ENCODE measurements around the gene AP4E1.
"Not testable (repeated sequence)": the region's sequence is repeated elsewhere in the genome, so short reads cannot be mapped to it uniquely, and the experiment has no call there.

The AP4E1 gene

DNA sequence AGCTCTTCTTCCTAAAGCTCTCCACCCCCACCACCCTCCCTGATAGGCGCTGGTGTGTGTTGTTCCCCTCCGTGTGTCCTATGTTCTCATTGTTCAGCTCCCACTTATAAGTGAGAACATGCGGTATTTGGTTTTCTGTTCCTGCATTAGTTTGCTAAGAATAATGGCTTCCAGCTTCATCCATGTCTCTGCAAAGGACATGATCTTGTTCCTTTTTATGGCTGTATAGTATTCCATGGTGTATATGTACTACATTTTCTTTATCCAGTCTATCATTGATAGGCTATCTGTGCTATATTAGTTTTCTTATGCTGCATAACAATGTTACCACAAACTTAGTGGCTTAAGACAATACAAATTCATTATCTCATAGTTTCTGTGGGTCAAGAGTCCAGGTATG, 42.3 kb downstream of the AP4E1 start:
- not testable (repeated sequence) for DNase-seq

DNA sequence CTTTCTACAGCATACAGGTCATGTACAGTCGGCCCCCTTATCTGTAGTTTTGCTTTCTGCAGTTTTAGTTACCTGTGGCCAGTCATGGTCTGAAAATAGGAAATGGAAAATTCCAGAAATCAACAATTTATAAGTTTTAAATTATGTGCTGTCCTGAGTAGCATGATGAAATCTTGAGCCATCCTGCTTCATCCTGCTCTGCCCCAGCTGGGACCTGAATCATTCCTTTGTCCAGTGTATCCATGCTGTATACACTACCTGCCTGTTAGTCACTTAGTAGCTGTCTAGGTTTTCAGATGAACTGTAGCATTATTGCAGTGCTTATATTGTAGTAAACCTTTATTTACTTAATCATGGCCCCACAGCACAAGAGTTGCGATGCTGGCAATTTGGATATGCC, 44.8 kb downstream of the AP4E1 start:
- DNase-seq, result no peak

DNA sequence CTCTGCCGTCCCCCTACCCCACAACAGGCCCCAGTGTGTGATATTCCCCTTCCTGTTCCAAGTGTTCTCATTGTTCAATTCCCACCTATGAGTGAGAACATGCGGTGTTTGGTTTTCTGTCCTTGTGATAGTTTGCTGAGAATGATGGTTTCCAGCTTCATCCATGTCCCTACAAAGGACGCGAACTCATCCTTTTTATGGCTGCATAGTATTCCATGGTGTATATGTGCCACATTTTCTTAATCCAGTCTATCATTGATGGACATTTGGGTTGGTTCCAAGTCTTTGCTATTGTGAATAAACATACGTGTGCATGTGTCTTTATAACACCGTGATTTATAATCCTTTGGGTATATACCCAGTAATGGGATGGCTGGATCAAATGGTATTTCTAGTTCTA, 46.4 kb downstream of the AP4E1 start:
- DNase-seq, result not testable (repeated sequence)

DNA sequence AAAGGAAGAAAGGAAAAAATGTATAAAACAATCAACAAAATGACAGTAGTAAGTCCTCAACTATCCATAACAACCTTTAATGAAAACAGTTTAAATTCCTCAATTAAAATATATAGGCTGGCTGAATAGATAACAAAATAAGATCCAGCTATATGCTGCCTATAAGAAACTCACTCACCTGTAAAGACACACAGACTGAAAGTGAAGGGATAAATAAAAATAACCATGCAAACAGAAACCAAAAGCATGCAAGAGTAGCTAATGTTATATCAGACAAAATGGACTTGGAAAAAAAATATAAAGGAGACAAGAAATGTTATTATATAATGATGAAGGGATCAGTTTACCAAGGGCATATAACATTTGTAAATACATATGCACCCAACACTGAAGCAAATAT, 51.2 kb downstream of the AP4E1 start:
- no peak for DNase-seq

DNA sequence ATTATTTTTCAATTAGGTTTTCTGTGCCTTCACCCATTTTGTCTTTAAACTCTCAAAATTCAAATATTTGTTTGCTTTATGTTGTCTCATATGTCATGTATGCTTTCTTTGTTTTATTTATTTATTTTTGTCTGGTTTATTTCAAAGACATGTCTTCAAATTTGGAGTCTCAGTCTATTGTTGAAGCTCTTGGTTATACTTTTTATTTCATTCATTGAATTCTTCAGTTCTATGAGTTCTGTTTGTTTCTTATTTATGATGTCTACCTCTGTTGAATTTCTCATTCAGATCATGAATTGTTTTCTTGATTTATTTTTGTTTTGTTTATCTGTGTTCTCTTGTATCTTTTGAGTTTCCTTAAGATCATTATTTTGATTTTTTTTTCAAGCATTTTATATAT, 55.6 kb downstream of the AP4E1 start:
- no peak for DNase-seq

DNA sequence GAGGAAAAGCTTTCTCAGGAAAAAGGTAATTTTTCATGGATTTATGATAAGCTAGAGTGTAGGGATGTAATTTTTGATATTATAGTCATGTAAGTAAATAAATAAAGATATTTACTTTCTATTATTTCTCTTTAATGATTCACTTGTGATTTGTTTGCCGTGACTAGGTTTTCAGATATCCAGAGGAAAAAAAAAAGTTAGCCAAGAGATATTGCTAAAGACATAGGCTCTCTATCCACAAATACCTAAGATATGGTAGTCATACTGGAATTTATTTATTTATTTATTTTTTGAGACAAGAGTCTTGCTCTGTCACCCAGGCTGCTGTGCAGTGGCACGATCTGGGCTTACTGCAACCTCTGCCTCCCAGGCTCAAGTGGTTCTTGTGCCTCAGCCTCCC, 59.9 kb downstream of the AP4E1 start:
- no peak for DNase-seq

DNA sequence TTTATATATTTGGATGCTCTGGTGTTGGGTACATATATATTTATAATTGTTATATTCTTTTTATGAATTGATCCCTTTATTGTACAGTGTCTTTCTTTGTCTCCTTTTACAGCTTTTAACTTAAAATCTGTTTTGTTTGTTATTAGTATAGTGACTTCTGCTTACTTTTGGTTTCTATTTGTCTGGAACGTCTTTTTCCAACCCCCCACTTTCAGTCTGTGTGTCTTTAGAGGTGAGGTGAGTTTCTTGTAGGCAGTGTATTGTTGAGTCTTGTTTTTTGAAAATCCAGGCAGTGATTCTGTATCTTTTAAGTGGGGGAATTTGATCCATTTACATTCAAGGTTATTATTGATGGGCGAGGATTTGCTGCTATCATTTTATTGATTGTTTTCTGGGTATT, 62.0 kb downstream of the AP4E1 start:
- no peak for DNase-seq

DNA sequence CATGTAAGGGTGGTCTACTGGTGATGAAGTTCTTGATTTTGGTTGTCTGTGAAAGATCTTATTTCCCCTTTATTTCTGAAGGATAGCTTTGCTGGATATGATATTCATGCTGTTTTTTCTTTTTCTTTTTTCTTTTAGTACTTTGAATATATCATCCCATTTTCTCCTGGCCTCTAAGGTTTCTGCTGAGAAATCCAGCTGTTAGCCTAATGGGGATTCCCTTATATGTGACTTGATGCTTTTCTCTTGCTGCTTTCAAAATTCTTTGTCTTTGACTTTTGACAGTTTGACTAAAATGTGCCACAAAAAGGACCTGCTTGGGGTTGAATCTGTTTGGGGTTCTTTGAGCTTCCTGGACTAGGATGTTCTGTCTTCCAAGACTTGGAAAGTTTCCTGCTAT, 62.6 kb downstream of the AP4E1 start:
- no peak for DNase-seq

DNA sequence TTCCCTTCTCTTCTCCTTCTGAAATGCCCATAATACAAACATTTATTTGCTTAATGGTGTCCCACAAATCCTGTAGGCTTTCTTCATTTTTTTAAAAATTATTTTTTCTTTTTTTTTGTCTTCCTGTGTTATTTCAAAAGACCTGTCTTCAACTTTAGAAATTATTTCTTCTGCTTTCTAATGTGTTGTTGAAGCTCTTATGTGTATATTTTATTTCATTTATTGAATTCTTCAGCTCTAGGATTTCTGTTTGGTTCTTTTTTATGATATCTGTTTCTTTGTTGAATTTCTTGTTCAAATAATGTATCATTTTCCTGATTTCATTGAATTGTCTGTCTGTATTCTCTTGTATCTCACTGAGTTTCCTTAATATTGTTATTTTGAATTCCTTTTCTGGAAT, 63.1 kb downstream of the AP4E1 start:
- no peak for DNase-seq

DNA sequence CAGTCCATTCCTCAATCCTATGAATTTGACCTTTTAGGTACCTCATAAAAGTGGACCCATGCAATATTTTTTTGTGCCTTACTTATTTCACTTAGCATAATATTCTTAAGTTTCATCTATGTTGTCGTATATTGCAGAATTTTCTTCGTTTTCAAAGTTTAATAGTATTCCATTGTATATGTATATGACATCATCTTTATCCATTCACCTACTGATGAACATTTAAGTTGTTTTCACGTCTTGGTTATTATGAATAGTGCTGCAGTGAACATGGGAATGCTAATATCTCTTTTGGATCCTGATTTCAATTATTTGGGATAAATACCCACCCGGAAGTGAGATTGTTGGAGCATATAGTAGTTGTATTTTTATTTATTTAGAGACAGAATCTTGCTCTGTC, 65.1 kb downstream of the AP4E1 start:
- DNase-seq, result no peak

DNA sequence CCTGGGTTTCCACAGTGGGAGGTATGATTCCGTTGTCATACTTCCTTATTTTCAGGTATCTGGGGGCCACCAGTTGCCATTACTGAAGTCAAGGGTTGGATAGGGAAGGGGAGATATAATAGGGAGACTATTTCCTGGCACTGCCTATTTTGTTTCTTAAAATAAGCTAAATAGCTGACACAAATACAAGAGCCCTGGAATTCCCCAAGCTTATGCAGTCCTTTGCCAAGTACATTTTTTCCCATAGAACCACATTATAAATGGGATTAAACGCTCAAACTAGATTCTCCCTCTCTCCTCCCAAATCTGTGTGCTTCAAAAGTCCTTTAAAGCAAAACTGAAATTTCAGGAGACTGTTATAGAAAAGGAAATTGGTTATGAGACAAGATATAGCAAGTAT, 68.7 kb downstream of the AP4E1 start:
- no peak for DNase-seq

DNA sequence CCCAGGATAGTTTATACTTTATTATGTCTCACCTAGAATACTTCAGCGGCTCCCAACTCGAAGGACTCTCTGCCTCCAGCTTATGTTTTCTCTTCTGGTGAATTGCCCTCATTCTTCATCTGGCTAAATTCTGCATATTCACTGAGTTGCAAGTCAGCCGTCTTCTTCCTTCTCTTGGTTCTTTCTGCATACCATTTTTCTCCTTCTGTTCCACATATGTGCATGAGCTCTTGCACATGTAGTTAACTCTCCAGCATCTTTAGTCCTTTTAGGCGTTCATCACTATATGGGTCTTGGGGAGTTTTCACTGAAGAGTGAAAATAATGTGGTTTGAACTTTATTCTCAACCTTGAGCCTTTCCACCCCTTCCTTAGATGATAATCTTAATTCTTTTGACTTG, 70.1 kb downstream of the AP4E1 start:
- no peak for DNase-seq

DNA sequence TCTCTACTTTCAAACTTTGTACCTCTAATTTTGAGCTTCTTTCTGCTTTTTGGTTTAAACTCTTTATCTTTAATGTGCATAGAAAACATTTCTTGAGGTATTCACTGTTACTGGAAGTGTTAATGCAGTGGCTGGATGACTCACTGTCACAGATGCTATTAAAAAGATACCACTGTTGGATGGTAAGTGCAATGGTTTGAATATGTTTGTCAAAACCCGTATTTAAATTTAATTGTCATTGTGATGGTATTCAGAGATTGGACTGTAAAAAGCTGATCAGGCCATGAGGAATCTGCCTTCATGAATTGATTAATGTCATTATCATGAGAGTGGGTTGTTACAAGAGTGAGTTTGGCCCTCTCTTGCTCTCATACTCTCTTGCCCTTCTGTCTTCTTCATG, 70.6 kb downstream of the AP4E1 start:
- DNase-seq, result no peak

DNA sequence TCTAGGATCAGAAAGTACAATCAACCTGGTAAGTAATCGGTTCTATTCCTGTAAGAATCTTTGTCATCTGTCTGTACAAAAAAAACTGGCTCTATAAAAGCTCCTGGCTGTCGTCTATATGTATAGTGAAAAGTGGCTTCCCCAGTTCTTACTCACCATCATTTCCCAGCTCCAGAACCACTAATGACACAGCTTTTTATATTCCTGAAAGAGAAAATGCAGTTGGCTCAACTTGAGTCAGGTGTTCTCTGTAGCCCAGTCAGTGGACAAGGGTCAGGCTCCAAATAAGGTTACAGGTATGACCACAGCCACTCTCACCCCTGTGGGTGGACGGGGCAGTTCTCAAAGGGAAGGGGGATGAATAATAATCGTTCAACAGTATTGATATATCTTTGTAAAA, 85.1 kb downstream of the AP4E1 start:
- DNase-seq, result no peak

DNA sequence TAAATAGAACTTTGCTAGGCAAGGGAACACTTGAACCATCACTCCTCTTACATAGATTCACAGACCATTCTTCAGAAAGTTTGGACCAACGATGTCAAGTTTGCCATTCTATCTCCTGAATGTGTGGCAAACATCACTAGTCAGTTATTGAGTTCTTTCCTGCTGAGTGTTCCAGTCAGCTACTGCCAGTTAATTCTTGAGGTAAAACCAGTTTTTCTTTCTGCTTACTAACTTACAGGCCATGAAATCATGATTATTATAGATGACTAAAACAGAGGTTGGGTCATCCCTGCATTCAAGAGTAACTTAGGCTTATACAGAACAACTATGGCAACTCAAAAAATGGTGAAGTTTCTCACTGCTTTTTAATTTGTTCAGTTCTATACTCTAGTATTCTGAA, 88.2 kb downstream of the AP4E1 start:
- no peak for DNase-seq

DNA sequence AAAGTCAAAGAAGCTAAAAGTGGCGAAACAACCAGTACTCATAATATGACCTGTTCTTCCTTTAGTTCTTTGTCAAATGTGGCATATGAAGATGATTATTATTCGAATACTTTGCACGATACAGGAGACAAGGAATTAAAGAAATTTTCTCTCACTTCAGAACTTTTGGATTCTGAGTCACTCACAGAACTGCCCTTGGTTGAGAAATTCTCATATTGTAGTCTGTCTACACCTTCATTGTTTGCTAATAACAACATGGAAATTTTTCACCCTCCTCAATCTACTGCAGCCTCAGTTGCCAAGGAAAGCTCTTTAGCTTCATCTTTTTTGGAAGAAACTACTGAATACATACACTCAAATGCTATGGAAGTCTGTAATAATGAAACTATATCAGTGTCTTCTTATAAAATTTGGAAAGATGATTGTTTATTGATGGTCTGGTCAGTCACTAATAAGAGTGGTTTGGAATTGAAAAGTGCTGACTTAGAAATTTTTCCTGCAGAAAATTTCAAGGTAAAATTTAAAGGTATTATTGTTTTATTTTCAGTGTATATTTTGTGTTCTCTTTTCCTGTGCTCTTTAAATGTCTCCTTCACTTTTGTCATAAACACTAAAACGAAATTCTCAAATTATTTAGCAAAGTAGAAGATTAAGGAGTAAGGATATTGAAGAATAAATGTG, 89.0 kb downstream of the AP4E1 start:
- DNase-seq, result no peak

DNA sequence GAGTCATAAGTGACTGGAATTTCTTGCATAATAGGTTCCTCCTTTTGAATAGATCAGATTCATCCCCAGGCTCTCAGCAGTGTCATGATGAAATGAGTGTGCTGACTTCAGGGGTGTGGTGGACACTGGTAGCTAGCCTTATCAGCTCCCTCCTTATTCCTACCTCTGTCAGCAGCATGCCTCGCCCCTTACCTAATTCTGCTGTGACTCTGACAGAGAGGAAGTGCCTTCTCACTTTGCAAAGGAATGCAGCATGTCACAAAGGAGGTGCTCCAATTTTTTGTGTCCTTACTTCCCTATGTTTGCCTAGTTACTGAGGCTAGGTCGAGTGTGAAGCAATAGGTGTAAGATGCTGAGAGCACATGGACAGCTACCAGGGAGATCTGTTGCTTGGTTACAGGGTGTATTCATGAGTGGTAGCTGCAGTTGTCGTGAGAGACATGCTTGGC, 95.6 kb downstream of the AP4E1 start:
- DNase-seq, result peak; percentile 62 to 86 (median 75)

DNA sequence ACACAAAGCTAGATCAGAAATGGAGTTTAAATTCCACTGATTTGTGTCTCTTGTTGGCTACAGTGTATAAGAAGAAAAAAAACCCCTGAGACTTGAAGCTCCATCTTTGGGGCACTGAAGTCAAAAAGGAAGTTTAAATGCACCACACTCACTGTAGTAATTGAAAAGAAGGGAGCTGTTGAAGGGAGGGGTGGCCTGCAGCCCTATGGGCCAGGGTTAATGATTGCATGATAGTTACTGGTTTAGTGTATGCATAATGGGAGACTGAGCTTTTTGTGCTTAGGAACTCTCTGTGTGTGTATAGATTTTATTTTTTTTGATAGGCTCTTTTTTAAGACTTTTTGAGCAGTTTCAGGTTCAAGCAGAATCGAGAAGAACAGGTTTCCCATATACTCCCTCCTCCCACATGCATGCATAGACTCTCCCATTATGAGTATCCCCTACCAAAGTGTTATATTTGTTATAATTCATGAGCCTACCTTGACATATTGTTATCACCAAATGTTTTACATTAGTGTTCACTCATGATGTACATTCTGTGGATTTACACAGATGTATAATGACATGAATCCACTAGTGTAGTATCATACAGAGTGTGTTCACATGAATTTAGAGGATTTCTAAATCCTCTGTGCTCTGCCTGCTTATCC, 98.0 kb downstream of the AP4E1 start:
- no peak for DNase-seq

DNA sequence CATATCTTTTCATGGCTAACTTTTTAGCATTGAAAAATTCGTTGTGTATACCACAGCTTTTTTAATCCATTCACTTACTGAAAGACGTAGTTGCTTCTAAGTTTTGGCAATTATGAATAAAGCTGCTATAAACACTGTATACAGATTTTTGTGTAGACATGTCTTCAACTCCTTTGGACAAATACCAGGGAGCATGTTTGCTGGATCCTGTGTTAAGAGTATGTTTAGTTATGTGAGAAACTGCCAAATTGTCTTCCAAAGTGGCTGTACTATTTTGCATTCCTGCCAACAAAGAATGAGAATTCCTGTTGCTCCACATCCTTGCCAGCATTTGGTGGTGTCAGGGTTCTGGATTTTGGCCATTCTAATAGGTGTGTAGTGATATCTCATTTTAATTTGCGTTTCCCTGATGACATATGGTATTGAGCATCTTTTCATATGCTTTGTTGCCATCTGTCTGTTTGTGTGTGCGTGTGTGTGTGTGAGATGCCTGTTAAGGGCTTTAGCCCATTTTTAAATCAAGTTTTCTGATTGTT, 98.7 kb downstream of the AP4E1 start:
- no peak for DNase-seq

DNA sequence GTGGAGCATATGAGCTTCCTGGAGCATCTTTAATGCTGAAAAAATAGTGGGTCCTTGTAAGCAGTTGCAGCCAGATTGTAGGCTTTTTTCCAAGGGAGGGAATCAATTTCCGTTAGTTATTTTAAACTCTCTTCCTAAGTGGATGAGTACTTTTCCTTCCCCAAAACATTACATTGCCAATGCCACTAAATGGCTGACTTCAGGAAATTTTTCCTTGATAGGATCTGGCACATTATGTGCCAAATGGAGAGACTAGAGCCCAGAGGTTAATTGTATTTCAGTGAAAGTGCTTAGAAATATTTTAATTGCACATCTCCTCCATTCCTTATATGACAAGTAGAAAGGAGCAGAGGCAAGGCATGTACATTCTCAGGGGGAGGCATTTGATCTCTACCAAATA, 102.7 kb downstream of the AP4E1 start:
- DNase-seq, result no peak

DNA sequence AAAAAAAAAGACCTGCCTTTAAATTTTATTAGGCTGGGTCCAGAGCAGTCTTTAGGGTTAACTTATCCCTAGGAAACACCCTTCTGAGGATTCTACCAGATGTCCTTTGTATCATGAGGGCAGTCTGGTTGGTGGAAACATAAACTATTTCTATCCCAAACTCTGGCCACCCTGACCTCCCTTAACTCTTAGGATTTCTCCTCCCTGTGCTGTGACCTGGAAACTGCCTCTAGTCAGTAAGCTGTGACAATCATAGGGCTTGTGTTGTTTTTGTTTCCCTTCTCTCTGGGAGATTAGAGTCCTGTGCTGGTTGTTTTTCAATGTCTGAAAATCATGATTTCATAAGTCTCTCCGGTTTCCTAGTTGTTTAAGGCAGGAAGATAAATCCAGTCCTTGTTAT, 108.1 kb downstream of the AP4E1 start:
- no peak for DNase-seq

DNA sequence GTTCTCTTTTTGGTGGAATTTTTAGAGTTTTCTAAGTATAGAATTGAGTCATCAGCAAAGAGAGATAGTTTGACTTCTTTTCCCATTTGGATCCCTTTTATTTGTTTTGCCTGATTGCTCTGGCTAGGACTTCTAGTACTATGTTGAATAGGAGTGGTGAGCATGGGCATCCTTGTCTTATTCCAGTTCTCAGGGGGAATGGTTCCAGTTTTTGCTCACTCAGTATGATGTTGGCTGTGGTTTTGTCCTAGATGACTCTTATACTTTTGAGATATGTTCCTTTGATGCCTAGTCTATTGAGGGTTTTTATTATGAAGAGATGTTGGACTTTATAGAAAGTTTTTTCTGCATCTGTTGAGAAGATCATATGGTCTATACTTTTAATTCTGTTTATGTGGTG, 113.7 kb downstream of the AP4E1 start:
- DNase-seq, result no peak

DNA sequence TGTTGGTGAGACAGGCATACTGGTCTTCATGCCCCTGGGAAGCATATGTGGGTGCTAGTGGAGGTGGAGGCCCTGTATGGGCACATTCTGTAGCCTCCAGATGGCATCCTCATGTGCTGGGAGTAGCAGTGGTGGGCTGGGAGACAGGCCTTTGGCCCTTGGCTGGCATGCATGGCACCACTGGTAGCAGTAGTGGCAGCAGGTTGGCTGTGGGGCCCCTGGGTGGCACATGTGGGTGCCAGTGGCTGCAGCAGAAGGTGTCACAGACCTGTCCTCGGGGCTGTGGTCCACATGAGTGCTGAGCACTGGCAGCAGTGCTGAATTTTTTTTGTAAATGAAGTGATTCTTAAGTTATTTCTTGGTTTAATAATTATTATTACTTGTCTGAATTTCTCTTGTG, 115.0 kb downstream of the AP4E1 start:
- no peak for DNase-seq

DNA sequence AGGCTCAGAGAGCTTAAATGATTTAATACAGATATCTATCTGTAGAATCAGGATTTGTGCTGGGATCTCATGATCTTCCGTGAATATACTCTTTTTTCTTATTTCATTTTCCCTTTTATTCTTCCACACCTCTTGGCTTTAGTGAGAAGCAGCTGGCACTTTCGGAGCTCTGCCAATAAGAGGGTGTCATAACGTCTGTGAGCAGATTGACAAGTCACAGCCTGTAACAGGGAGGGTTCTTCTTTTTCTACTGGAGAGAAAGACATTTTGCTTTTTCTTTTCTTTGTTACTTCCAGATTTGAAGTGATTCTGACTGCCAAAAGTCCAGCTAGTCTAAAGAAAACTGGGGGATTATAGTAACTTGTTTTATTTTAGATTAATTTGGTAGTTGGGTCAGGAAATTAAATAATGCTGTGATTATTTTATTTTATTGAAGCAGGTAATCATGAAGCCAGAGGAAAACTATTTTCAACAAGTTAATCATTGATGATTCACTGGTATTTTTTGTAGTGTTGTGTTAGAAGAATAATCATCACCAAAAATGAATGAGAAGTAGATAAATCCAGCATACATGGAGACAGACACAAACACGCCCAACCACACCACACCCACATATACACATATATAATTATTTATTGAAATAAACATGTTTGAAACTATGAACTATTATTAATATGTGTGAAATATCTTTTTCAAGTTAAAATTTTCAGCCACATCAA, 116.4 kb downstream of the AP4E1 start:
- no peak for DNase-seq

All from suppressor macrophage (primary cell).